ENCODE data around the gene AP3B2. TPM values are rescaled to one million over a fixed set of nuclear protein-coding genes. Genes with fewer than 3 reads are reported as not detected.

AP3B2 gene
- total RNA-seq, 4 donors from 2014 or later, result 0.59 to 14.2 (median 1.1) TPM

DNA sequence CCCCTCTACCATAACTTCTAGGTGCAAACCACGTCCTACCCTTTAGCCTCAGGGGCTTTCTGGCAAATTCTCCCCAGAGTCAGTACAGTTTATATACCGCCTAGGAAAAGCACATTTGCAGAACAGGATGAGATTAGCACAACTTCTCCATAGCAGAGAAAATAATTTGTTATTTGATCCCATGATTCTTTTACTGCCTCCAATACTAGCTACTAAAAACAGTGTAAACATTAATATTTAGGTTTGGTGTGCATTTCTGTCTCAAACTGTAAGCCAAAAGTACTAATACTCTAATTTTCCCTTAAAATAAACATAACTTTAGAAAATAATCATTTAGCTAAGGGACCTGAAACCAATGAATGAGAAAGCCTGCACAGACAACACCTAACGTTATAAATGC lies 67.0 kb downstream of the AP3B2 start:
- Histone ChIP-seq H3K27ac (no peak overlapping the region), H3K4me1 (peaks cover 0 to 32% (median 11%) of the 10 kb centered on the region in 4 donors), H3K27me3 (peaks cover 0 to 20% of the 10 kb centered on the region in 2 donors), H3K4me3 (no peak overlapping the region), H3K9me3 (no peaks in the 10 kb centered on the region), H3K36me3 (no peaks in the 10 kb centered on the region)
- 54 to 57% methylated on average over 3 of the region's 3 CpGs for WGBS, 2 donors
- no peak for DNase-seq (ENCODE audit: low spot score in 2 of 2)
- TF ChIP-seq, protein P1, sequence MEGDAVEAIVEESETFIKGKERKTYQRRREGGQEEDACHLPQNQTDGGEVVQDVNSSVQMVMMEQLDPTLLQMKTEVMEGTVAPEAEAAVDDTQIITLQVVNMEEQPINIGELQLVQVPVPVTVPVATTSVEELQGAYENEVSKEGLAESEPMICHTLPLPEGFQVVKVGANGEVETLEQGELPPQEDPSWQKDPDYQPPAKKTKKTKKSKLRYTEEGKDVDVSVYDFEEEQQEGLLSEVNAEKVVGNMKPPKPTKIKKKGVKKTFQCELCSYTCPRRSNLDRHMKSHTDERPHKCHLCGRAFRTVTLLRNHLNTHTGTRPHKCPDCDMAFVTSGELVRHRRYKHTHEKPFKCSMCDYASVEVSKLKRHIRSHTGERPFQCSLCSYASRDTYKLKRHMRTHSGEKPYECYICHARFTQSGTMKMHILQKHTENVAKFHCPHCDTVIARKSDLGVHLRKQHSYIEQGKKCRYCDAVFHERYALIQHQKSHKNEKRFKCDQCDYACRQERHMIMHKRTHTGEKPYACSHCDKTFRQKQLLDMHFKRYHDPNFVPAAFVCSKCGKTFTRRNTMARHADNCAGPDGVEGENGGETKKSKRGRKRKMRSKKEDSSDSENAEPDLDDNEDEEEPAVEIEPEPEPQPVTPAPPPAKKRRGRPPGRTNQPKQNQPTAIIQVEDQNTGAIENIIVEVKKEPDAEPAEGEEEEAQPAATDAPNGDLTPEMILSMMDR (IDR thresholded peaks at IDR 0.05), result no peak

DNA sequence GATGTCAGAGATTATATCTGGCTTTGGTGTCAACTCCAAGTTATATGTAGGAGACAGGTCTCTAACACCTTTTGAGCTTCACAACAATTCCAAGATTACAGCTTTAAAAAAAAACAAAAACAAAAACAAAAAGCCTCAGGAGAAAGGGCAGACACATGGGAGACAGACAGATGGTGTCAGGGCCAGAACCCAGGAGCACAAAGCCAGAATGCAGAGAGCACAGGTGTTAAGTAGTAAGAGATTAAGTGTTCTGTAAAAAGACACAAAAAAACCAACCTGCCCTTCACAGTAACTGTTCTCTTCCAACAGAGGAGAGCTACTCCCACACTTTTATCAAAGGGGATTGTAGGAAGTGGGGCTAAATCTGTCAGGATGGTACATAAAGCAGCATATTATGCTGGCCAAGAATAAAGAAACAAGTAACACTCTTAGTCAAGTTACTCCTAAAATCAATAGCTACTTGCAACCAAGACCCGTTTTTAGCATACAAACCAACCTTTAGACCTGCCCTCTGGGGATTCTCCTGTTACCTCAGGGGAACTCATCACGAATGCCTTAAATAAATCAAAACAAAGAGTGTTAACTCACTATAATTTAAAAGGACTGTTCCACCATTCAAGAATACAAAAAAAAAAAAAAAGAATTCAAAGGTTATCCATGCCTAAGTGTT lies 68.4 kb downstream of the AP3B2 start:
- no peak overlapping the region for H3K4me3 ChIP-seq
- H3K9me3 ChIP-seq, result no peaks in the 10 kb centered on the region
- no peak overlapping the region for H3K27ac ChIP-seq
- 45 to 55% methylated on average over 2 of the region's 2 CpGs for WGBS, 2 donors
- TF ChIP-seq, protein P1 (IDR thresholded peaks at IDR 0.05), result no peak
- TF ChIP-seq EP300 (IDR thresholded peaks at IDR 0.05) (no peak), POLR2A (IDR thresholded peaks at IDR 0.05) (no peak)
- H3K27me3 ChIP-seq, result peaks cover 0 to 12% of the 10 kb centered on the region in 2 donors
- DNase-seq (ENCODE audit: low spot score in 2 of 2), result no peak
- H3K36me3 ChIP-seq, result no peaks in the 10 kb centered on the region
- peaks cover 0 to 18% (median 1%) of the 10 kb centered on the region in 4 donors for H3K4me1 ChIP-seq

DNA sequence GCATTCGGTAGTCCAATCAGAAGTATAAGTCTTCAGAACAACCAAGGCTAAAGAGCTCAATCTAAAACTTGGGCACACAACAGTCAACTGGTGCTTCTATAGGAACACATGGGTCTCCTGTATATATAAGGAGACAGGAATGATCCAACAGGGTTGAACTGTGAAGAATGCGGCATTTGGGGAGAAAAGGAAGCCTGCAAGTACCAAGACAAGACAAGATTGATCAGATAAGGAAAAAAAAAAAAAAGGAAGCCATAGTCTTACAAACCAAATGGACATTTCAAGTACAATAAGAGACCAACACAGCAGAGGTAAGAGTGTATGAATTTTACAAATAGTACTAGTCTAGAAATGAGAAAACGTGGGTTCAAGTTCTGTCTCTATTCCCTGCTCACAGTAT lies 69.0 kb downstream of the AP3B2 start:
- peaks cover 0 to 12% (median 0%) of the 10 kb centered on the region in 4 donors for H3K4me1 ChIP-seq
- 71 to 74% methylated on average over 3 of the region's 3 CpGs for WGBS, 2 donors
- no peak for DNase-seq (ENCODE audit: low spot score in 2 of 2)
- H3K4me3 ChIP-seq, result no peak overlapping the region
- TF ChIP-seq POLR2A (IDR thresholded peaks at IDR 0.05) (no peak), EP300 (IDR thresholded peaks at IDR 0.05) (no peak)
- TF ChIP-seq, protein P1 (IDR thresholded peaks at IDR 0.05), result no peak
- no peaks in the 10 kb centered on the region for H3K9me3 ChIP-seq
- H3K27ac ChIP-seq, result no peak overlapping the region
- no peaks in the 10 kb centered on the region for H3K36me3 ChIP-seq
- peaks cover 0 to 6% of the 10 kb centered on the region in 2 donors for H3K27me3 ChIP-seq

DNA sequence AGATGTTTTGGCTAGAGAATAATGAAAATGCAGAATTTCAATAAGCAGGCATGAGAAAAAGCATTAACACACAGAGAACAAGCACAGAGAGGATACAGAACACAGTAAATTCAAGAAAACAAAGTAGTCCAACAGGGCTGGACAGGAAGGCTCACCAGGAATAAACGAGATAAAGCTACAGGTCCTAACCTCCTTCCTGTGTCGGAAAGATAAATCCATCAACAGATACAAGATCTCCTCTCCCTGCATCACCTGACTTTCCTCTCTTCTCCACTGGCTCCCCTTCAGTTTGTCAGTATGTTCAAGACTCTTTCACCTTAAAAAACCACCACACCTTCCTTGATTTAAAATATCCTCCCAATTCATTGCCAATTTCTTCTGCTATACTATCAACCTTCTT lies 73.9 kb downstream of the AP3B2 start:
- Histone ChIP-seq H3K4me1 (no peaks in the 10 kb centered on the region), H3K27me3 (no peaks in the 10 kb centered on the region), H3K9me3 (no peaks in the 10 kb centered on the region), H3K36me3 (no peaks in the 10 kb centered on the region), H3K4me3 (no peak overlapping the region), H3K27ac (no peak overlapping the region)
- DNase-seq (ENCODE audit: low spot score in 2 of 2), result no peak
- no peak for TF ChIP-seq EP300 (IDR thresholded peaks at IDR 0.05)
- TF ChIP-seq, protein P1 (IDR thresholded peaks at IDR 0.05), result no peak
- TF ChIP-seq POLR2A (IDR thresholded peaks at IDR 0.05), result no peak
- 55 to 62% methylated on average over 2 of the region's 2 CpGs for WGBS, 2 donors

DNA sequence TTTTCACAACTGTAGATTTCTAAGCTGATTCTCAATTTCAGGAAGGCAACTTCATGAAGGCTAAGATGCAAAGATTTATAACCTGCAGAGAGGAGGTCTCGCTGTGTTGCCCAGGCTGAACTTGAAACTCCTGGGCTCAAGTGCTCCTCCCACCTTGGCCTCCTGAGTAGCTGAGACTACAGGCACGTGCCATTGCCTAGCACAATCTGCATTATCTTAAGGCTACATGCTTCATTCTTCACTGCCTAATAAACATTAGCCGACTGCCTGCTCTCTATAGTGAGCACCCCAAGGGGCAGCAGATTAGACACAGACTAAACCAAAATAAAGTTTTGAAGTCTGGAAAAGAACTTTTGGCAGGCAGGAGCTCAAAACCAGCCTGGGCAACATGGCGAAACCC lies 79.6 kb downstream of the AP3B2 start:
- TF ChIP-seq EP300 (IDR thresholded peaks at IDR 0.05) (no peak), POLR2A (IDR thresholded peaks at IDR 0.05) (no peak)
- TF ChIP-seq, protein P1 (IDR thresholded peaks at IDR 0.05), result no peak
- H3K27me3 ChIP-seq, result no peaks in the 10 kb centered on the region
- no peaks in the 10 kb centered on the region for H3K4me1 ChIP-seq
- 54 to 63% methylated on average over 4 of the region's 4 CpGs for WGBS, 2 donors
- H3K36me3 ChIP-seq, result peaks cover 0 to 15% (median 0%) of the 10 kb centered on the region in 3 donors
- DNase-seq (ENCODE audit: low spot score in 2 of 2), result no peak
- H3K27ac ChIP-seq, result no peak overlapping the region
- H3K9me3 ChIP-seq, result no peaks in the 10 kb centered on the region
- H3K4me3 ChIP-seq, result no peak overlapping the region
